Gastrocnemius medialis (tissue), 4 donors: Measurements from ENCODE around the gene GYS2. TPM values are rescaled to one million over a fixed set of nuclear protein-coding genes. Genes with fewer than 3 reads are reported as not detected.
"Not testable (repeated sequence)": the region's sequence is repeated elsewhere in the genome, so short reads cannot be mapped to it uniquely, and the experiment has no call there.

Source experiments
- ATAC-seq, 2 donors: fragments of 150-250 bp; one replicate each; pipeline ENCODE4 v1.9.1; 2016
- DNase-seq, 2 donors: peaks; one replicate each; pipeline ENCODE4 v3.0.0-alpha.2; 2019
- H3K27ac ChIP-seq, 4 donors: fragments of 200-600 bp; sonication (generic); 1 replicate in 1 of 4; 2 replicates in 3 of 4; pipeline ENCODE4 v1.5.1; 2016 to 2018; ENCODE audit warnings: mild to moderate bottlenecking in 2 of 4, moderate library complexity in 1 of 4
- H3K27me3 ChIP-seq, 3 donors: fragments of 200-600 bp; sonication (generic) in 2 of 3; 1 replicate in 1 of 3; 2 replicates in 2 of 3; pipeline versions ENCODE4 v1.5.1 to v1.6.0; 2016 to 2019; ENCODE audit warnings: mild to moderate bottlenecking in 1 of 3, moderate library complexity in 1 of 3
- H3K36me3 ChIP-seq, 2 donors: fragments of 200-600 bp; sonication (generic) in 1 of 2; one replicate each; pipeline ENCODE4 v1.5.1; 2017 to 2018
- H3K4me1 ChIP-seq, 2 donors: fragments of 200-600 bp; sonication (generic) in 1 of 2; one replicate each; pipeline ENCODE4 v1.5.1; 2016 to 2017; ENCODE audit warnings: mild to moderate bottlenecking in 2 of 2
- H3K4me3 ChIP-seq, 4 donors: fragments of 200-600 bp; sonication (generic) in 3 of 4; 1 replicate in 1 of 4; 2 replicates in 3 of 4; pipeline ENCODE4 v1.5.1; 2016 to 2019; ENCODE audit warnings: mild to moderate bottlenecking in 2 of 4
- H3K9me3 ChIP-seq, 3 donors: fragments of 200-600 bp; sonication (generic) in 2 of 3; 1 replicate in 1 of 3; 2 replicates in 2 of 3; pipeline ENCODE4 v1.5.1; 2016 to 2019
- POLR2A ChIP-seq, 2 donors: fragments of 450-650 bp; IDR thresholded peaks; one replicate each; pipeline ENCODE4 v1.6.1; 2017; ENCODE audit warnings: antibody characterized with exemption in 2 of 2, mild to moderate bottlenecking in 2 of 2, moderate library complexity in 2 of 2
- in situ Hi-C, 4 donors: fragments of 200-750 bp; cut with MboI; loops; one replicate each; pipeline versions ENCODE4 v1.15.0 to v1.8.0; 2017; ENCODE audit warnings: low sequenced_read_pairs in 4 of 4
- intact Hi-C: fragments of 100-400 bp; cut with DNase I; formaldehyde crosslinking; loops from one replicate; pipeline ENCODE4 v1.15.1; 2023; ENCODE audit warnings: low total_unique reads
- total RNA-seq, 4 donors: library from RNA; depleted of rRNA; stranded (reverse); fragments of >200 nt; gene quantifications; one replicate each; pipeline versions ENCODE4 v1.1.0 to v1.2.3, GENCODE V29; 2016
- TF ChIP-seq, protein P1 (sequence below), 5 experiments: fragments of 450-650 bp in 3 of 5; fragments of 200-600 bp in 2 of 5; sonication (generic) in 2 of 5; IDR thresholded peaks in 4 of 5; conservative IDR thresholded peaks in 1 of 5; 1 replicate in 4 of 5; 2 replicates in 1 of 5; pipeline ENCODE4 v1.5.1; 2016 to 2019; ENCODE audit warnings: antibody characterized with exemption in 5 of 5, mild to moderate bottlenecking in 3 of 5, moderate library complexity in 3 of 5

Gene GYS2
- total RNA-seq, 4 donors from 2014 or later: 0.11 TPM; not detected in 3

DNA sequence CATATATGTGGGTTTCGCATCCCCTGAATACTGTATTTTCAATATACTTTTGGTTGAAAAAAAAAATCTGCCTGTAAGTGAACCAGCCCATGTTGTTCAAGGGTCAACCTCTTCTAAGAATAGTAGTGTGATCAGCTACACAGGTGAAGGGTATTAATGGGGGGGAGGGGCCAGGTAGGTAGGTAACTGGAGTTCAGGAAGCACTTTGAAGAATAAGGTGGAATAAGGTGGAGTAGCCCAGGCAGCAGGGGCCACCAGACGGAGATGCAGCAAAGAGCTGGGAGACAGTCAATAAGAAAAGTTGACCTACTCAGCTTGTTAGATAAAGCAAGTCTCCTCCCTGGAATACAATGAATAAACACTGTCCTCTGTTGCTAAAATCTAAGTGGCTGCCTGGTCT is 43.7 kb upstream of the GYS2 start:
- H3K27me3 ChIP-seq: no peaks in the 10 kb centered on the region
- in situ Hi-C loops (no loop called here), intact Hi-C loops (no loop called here)
- no peak overlapping the region for H3K27ac ChIP-seq
- H3K9me3 ChIP-seq: no peaks in the 10 kb centered on the region
- no peak for ATAC-seq
- TF ChIP-seq, protein P1, sequence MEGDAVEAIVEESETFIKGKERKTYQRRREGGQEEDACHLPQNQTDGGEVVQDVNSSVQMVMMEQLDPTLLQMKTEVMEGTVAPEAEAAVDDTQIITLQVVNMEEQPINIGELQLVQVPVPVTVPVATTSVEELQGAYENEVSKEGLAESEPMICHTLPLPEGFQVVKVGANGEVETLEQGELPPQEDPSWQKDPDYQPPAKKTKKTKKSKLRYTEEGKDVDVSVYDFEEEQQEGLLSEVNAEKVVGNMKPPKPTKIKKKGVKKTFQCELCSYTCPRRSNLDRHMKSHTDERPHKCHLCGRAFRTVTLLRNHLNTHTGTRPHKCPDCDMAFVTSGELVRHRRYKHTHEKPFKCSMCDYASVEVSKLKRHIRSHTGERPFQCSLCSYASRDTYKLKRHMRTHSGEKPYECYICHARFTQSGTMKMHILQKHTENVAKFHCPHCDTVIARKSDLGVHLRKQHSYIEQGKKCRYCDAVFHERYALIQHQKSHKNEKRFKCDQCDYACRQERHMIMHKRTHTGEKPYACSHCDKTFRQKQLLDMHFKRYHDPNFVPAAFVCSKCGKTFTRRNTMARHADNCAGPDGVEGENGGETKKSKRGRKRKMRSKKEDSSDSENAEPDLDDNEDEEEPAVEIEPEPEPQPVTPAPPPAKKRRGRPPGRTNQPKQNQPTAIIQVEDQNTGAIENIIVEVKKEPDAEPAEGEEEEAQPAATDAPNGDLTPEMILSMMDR (IDR thresholded peaks at IDR 0.05 in 4 of 5, conservative IDR thresholded peaks at IDR 0.05 in 1 of 5): no peak
- TF ChIP-seq POLR2A (IDR thresholded peaks at IDR 0.05): no peak
- peaks cover 0 to 48% of the 10 kb centered on the region in 2 donors for H3K36me3 ChIP-seq
- no peaks in the 10 kb centered on the region for H3K4me1 ChIP-seq
- no peak overlapping the region for H3K4me3 ChIP-seq
- no peak for DNase-seq

DNA sequence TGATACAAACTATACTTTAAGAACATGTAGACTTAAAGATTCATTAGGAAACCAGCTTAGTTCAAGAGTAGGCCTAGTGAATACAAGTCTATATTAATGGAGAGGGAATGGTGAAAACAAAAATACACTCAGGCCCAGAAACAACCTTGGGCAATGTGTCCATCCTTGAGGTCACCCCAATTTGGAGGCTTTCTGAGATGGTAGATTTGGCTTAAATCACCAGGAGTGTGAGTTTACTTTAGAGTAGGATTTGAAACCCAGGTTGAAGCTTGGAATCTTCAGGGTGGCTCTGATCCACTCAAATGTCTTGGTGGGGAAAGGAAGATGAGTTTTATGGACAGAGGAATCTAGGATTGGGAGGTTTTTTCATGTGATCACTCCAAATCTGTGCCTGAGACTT is 42.5 kb upstream of the GYS2 start:
- in situ Hi-C loops: no loop called here
- no peak for ATAC-seq

DNA sequence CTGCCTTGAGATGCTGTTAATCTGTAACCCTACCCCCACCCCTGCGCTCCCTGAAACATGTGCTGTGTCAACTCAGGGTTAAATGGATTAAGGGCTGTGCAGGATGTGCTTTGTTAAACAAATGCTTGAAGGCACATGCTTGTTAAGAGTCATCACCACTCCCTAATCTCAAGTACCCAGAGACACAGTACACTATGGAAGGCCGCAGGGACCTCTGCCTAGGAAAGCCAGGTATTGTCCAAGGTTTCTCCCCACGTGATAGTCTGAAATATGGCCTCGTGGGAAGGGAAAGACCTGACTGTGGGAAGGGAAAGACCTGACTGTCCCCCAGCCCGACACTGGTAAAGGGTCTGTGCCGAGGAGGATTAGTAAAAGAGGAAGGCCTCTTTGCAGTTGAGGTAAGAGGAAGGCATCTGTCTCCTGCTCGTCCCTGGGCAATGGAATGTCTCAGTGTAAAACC is 40.4 kb upstream of the GYS2 start:
- H3K4me1 ChIP-seq, DNase-seq, H3K27me3 ChIP-seq, H3K9me3 ChIP-seq, ATAC-seq, H3K27ac ChIP-seq, in situ Hi-C loops, intact Hi-C loops, H3K4me3 ChIP-seq: not testable (repeated sequence)
- H3K36me3 ChIP-seq: peaks cover 0 to 53% of the 10 kb centered on the region in 2 donors

More for the DNA sequence above, 42.5 kb upstream of the GYS2 start:
- TF ChIP-seq, protein P1 (IDR thresholded peaks at IDR 0.05 in 4 of 5, conservative IDR thresholded peaks at IDR 0.05 in 1 of 5): no peak
- TF ChIP-seq POLR2A (IDR thresholded peaks at IDR 0.05): no peak
- Histone ChIP-seq H3K4me3 (no peak overlapping the region), H3K36me3 (peaks cover 0 to 46% of the 10 kb centered on the region in 2 donors), H3K4me1 (no peaks in the 10 kb centered on the region), H3K27me3 (no peaks in the 10 kb centered on the region), H3K9me3 (no peaks in the 10 kb centered on the region), H3K27ac (no peak overlapping the region)
- intact Hi-C loops: no loop called here
- DNase-seq: no peak

DNA sequence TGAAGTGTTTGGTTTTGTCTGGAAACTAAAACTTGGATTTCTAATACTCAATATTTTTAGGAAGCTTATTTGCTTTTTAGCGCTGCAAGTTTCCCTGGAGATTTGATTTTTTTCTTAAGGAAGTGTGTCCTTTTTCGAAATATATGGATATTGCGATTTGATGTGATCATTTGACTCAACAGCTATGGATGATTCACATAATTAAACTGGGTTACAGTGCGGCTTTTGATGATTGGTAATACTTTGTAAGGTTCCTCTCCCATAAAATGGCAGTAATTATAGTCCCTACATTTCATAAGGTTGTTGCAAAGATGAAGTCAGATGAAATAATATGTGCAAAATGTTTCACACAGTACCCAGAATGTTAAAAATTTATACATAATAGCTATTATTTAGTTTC is 39.9 kb upstream of the GYS2 start:
- Histone ChIP-seq H3K9me3 (no peaks in the 10 kb centered on the region), H3K4me1 (no peaks in the 10 kb centered on the region), H3K4me3 (no peak overlapping the region), H3K27ac (no peak overlapping the region), H3K36me3 (peaks cover 0 to 53% of the 10 kb centered on the region in 2 donors), H3K27me3 (no peaks in the 10 kb centered on the region)
- no peak for TF ChIP-seq POLR2A (IDR thresholded peaks at IDR 0.05)
- TF ChIP-seq, protein P1 (IDR thresholded peaks at IDR 0.05 in 4 of 5, conservative IDR thresholded peaks at IDR 0.05 in 1 of 5): no peak
- in situ Hi-C loops (no loop called here), intact Hi-C loops (no loop called here)
- ATAC-seq (no peak), DNase-seq (no peak)

DNA sequence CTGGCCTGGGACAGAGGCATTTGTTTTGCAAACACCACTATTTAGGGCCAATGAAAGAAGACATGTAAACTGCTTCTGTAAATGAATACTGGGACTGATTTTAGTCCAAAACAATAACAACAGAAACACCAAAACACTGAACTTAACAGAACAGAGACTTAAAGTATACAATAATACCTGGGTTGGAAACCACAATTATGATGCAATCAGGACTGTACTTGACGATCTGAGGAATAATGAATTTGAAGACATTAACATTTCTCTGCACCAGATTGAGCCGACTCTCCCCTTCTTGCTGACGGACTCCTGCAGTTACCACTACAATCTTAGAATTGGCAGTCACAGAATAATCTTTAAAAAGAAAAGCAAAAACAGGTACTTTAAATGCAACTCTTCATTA is 39.1 kb upstream of the GYS2 start:
- H3K27me3 ChIP-seq: no peaks in the 10 kb centered on the region
- H3K27ac ChIP-seq: no peak overlapping the region
- ATAC-seq (no peak), DNase-seq (no peak)
- intact Hi-C loops (no loop called here), in situ Hi-C loops (no loop called here)
- H3K4me1 ChIP-seq: no peaks in the 10 kb centered on the region
- H3K36me3 ChIP-seq: peaks cover 0 to 52% of the 10 kb centered on the region in 2 donors
- H3K4me3 ChIP-seq: no peak overlapping the region
- H3K9me3 ChIP-seq: no peaks in the 10 kb centered on the region
- TF ChIP-seq, protein P1 (IDR thresholded peaks at IDR 0.05 in 4 of 5, conservative IDR thresholded peaks at IDR 0.05 in 1 of 5): no peak
- TF ChIP-seq POLR2A (IDR thresholded peaks at IDR 0.05): no peak
